ENCODE measurements around the gene CCDC169.

CCDC169 gene

DNA sequence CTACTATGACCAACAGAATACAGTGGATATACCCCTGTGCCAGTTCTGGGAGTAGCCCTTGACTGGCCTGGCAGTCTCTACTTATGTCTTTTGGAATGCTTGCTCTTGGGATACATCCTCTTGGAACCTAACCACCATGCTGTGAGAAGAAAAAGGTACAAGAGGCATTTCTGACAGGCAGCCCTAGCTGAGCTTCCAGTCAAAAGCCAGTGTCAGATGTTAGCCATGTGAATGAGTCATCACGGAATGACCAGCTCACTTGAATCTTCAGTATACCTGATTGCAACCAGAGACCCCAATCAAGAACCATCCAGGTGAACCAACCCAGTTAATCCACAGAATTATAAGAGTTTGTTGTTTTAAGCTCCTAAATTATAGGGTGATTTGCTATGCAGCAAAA, 4.1 kb downstream of the CCDC169 start:
- Mint-ChIP-seq H3K9me3 (peaks cover 6% of the 10 kb centered on the region), H3K36me3 (no peaks in the 10 kb centered on the region), H3K27ac (no peak overlapping the region), H3K4me3 (no peak overlapping the region), H3K27me3 (peaks cover 24% of the 10 kb centered on the region), H3K4me1 (peaks cover 17% of the 10 kb centered on the region)
- no peak for DNase-seq
- CTCF ChIA-PET, result interaction anchor here (3.1 kb wide), 1 partner anchor 10 kb away, joined by 14 read pairs; no protein-coding TSS in a partner anchor

DNA sequence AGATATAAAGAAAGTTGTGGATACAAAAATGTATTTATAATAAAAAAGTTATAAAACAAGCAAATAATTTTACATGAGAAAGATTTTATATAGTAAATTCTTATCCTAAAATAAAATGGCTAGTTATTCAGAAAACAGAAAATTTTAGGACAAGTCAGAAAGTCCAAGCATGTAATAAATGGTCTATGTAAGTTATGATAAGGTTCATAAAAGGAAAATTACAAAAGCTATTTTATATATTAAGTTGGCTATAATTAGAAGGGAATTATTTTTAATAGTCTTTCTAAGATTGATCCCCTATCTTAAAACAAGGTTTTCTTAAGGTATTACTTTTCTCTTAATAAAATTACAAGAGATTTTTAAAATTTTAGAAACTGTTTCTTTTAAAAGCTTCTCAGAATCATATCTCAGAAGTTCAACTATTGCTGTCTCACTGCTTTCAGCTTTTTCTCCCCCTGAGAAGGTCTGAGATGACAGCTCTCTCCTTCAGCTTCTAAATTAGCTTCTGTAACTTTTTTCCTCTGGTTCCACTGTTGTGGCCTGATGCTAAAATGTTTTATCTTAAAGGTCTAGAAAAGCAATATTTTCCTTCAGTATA, 8.7 kb downstream of the CCDC169 start:
- H3K27ac Mint-ChIP-seq, result no peak overlapping the region

DNA sequence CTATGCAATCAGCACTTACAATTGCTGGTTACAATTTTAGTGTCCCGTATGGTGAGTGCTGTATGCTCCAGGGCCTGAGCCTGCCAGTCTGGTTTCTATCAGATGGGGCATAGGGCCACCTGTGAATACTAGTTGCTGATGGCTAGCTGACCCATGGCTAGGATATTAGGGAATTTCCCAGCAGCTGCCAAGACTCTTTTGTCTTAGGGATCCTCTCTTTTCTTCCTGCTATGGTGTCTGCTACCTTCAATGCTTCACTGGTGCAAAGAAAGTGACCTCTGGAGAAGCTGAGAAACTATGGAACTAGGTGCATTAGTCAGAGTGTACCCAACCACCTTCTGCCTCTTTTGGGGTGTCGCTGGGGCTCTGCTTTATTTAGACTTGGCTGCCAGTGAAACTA, 11.6 kb downstream of the CCDC169 start:
- H3K4me1 Mint-ChIP-seq, result no peaks in the 10 kb centered on the region
- H3K27me3 Mint-ChIP-seq, result peaks cover 18% of the 10 kb centered on the region
- no peak overlapping the region for H3K27ac Mint-ChIP-seq
- H3K9me3 Mint-ChIP-seq, result peaks cover 6% of the 10 kb centered on the region
- DNase-seq, result no peak
- CTCF ChIA-PET, result no interaction called here
- H3K4me3 Mint-ChIP-seq, result no peak overlapping the region
- no peaks in the 10 kb centered on the region for H3K36me3 Mint-ChIP-seq

More for the DNA sequence above, 8.7 kb downstream of the CCDC169 start:
- H3K36me3 Mint-ChIP-seq, result no peaks in the 10 kb centered on the region
- no peaks in the 10 kb centered on the region for H3K4me1 Mint-ChIP-seq
- peaks cover 22% of the 10 kb centered on the region for H3K27me3 Mint-ChIP-seq
- peaks cover 6% of the 10 kb centered on the region for H3K9me3 Mint-ChIP-seq
- no peak overlapping the region for H3K4me3 Mint-ChIP-seq
- CTCF ChIA-PET, result interaction anchor here (1.5 kb wide), 1 partner anchor 448 kb away, joined by 3 read pairs; no protein-coding TSS in a partner anchor
- no peak for DNase-seq

DNA sequence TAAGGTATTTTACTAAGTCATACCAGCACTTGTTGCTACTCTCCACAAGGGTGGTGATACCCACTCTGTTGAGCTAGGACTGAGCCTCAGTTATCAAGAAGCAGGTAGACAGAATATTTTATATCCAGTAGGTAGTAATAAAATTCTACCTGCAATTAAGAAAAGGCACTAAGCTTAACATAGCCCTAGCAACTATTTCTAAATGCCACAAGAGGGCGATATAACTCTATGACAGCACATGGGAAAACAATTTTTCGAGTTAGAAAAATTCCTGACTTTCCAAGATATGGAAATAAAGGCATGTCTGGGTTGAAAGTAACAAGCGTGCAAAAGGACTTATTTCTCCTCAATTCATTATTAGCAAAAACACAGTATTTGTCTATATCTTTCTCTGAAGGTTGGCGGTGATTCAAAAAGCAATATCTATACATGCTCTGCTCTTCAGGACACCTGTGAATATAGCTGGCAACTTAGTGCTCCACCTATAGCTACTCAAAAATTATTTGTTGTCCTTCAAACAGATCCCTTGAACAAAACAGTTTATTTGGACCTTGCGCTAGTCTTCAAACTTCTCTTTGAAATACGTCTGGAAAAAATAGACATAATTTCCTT, 14.7 kb downstream of the CCDC169 start:
- Mint-ChIP-seq H3K27me3 (peaks cover 18% of the 10 kb centered on the region), H3K9me3 (no peaks in the 10 kb centered on the region), H3K36me3 (no peaks in the 10 kb centered on the region), H3K4me3 (no peak overlapping the region), H3K27ac (no peak overlapping the region), H3K4me1 (no peaks in the 10 kb centered on the region)
- DNase-seq, result no peak
- CTCF ChIA-PET, result interaction anchor here (0.6 to 3.7 kb wide), 22 partner anchors 8 to 698 kb away, joined by 3 to 20 read pairs (median 3); partner anchors contain the start of gene CCDC169

DNA sequence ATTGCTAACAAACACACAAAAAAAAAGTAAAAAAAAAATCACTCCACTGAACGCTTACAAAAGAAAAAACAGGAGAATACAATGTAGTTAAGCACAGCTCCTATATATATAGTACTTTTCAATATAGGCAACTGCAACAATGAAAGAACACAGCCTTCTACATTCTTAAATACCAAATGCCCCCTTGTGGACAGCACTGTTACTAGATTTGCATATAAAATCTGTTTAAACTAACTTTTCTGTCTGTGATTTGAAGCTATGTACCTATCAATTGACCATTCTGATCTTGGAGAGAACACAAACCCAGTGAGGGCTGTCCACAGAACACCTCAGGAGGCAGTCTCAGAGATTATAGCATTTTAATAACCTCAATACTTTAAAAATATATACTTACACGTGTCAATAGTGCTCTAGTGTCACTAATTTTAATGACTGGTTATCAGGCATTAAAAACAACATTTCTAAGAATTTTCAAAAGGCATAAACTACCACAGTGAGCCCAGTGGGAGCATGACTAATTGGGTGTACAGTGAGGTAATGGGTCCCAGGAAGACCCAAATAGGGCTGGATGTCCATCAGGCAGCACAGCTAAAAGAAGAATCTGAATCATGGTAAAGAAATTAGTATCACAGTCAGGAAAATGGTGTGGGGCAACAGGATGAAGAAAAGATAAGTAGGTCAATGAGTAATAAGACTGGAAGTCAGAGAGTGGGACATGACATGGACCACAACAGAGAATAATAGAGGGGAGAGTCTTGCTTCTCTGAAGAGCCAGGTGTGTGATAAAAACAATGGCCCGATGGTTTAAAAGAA, 22.2 kb downstream of the CCDC169 start:
- CTCF ChIA-PET, result interaction anchor here (1.2 to 4.9 kb wide), 3 partner anchors 11 to 298 kb away, joined by 3 to 48 read pairs (median 4); no protein-coding TSS in a partner anchor
- H3K36me3 Mint-ChIP-seq, result no peaks in the 10 kb centered on the region
- no peak overlapping the region for H3K27ac Mint-ChIP-seq
- H3K9me3 Mint-ChIP-seq, result no peaks in the 10 kb centered on the region
- H3K4me3 Mint-ChIP-seq, result no peak overlapping the region
- H3K27me3 Mint-ChIP-seq, result no peaks in the 10 kb centered on the region
- no peak for DNase-seq
- H3K4me1 Mint-ChIP-seq, result no peaks in the 10 kb centered on the region

DNA sequence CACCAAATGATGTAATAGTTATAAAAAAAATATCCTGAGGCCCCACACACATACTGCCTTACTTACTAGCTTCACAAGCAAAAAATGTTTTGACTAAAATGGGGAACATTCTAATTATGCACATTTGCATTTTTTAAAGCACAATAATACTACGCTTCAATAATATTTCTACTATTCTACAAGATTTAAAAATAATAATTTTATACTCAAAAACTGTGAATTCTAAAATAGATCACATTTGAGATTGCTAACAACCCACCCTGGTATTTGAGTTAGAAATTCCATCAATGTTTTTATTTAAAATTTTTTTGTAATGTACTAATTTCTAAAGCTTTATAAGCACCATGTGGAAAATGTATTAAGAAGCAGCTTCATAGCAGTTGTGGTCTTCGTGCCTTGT, 24.2 kb downstream of the CCDC169 start:
- Mint-ChIP-seq H3K27ac (no peak overlapping the region), H3K4me1 (no peaks in the 10 kb centered on the region), H3K27me3 (peaks cover 6% of the 10 kb centered on the region), H3K9me3 (no peaks in the 10 kb centered on the region), H3K4me3 (no peak overlapping the region), H3K36me3 (no peaks in the 10 kb centered on the region)
- DNase-seq, result no peak
- CTCF ChIA-PET, result interaction anchor here (1.0 to 4.9 kb wide), 2 partner anchors 9 to 296 kb away, joined by 3 to 48 read pairs; no protein-coding TSS in a partner anchor

DNA sequence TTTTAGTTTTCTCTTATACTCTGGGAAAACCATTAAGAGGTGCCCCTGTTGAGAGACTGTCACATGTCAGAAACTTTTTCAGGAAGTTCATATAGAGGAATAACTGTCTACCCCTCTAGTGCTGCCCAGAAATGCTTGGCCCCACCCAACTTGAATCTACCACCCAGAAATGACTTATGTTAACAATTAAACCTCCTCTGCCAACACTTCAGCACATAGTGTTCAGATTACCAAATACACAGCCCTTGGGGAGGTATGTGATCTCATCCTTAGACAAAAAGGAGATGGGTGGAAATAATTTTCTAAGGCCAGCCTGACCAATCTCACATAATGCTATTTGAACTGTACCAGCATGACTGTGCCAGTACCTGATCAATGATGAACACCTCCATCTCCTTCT, 35.6 kb downstream of the CCDC169 start:
- CTCF ChIA-PET, result no interaction called here
- Mint-ChIP-seq H3K4me1 (no peaks in the 10 kb centered on the region), H3K9me3 (no peaks in the 10 kb centered on the region), H3K4me3 (no peak overlapping the region), H3K36me3 (no peaks in the 10 kb centered on the region), H3K27me3 (no peaks in the 10 kb centered on the region), H3K27ac (no peak overlapping the region)
- DNase-seq, result no peak

DNA sequence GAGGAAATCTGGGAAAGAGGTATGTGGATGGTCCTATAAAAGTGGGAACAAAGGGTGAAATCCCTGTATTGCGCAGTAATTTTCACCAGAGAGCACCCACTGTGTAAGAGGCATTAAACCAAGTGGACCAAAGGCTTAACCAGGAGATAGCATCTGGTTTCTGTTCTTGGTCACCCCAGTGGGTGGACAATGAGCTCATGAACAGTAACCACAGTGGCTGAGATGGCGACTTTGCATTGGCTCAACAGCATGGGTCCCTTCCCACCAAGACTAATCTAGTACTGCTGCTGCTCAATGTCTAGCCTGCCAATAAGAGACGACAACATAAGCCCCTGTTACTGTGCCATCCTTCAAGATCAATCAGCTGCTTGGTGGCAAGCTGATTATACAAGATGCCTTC, 36.6 kb downstream of the CCDC169 start:
- no peaks in the 10 kb centered on the region for H3K9me3 Mint-ChIP-seq
- no peak overlapping the region for H3K4me3 Mint-ChIP-seq
- H3K36me3 Mint-ChIP-seq, result no peaks in the 10 kb centered on the region
- CTCF ChIA-PET, result no interaction called here
- no peaks in the 10 kb centered on the region for H3K27me3 Mint-ChIP-seq
- no peak overlapping the region for H3K27ac Mint-ChIP-seq
- DNase-seq, result no peak
- H3K4me1 Mint-ChIP-seq, result no peaks in the 10 kb centered on the region

DNA sequence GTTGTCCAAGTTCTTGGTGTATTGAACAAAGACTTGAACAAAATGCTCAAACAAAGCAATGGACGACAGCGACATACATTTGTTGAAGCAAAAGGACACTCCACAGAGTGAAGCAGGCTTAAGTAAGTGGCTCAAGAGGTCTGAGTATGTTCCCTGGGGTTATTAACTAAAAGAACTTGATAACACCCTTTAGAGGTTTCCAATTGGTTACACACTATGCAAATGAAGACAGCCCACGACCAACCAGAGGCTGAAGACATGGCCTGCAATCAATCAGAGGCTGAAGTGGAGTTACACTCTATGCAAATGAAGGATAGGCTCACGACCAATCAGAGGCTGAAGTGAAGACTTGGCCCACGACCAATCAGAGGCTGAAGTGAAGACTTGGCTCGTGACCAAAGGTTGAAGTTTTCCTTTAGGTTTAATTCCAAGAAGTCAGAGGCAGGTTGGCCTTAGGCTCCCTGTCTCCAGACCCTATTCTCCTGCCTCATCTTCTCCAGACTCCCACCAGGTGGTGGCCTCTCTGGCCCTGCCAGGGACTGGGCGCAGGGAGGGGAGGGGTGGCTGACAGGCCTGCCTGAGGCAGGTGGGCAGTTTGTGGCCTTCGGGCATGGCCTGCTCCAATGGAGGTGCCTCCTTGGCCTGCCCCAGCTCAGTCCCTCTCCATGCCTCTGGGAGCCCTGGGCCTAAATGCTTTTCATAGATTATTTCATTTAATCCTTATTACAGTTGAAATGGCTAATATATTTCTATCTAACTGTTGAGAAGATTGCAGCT, 38.1 kb downstream of the CCDC169 start:
- CTCF ChIA-PET, result no interaction called here
- no peak for DNase-seq
- Mint-ChIP-seq H3K36me3 (no peaks in the 10 kb centered on the region), H3K4me3 (no peak overlapping the region), H3K27ac (no peak overlapping the region), H3K4me1 (no peaks in the 10 kb centered on the region), H3K27me3 (no peaks in the 10 kb centered on the region), H3K9me3 (no peaks in the 10 kb centered on the region)

DNA sequence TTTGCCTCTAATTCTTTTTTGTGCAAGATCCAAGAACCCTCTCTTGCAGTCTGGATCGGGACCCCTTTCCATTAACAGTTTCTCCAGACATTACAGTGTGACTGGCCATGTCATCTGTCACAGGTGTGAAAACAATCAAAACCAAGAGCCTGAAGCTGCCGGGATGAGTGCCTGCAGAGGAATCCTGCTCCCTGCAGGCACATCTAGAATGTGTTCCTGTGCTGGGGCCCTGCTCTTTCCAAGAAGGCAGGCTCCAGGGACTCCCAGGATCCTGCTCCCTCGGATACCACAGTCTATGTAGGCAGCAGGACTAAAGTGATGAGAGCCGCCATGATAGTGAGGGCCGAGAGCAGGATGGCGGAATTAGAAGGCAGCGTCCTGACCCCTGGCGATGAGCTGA, 38.8 kb downstream of the CCDC169 start:
- no peak for DNase-seq
- Mint-ChIP-seq H3K4me1 (no peaks in the 10 kb centered on the region), H3K9me3 (no peaks in the 10 kb centered on the region), H3K4me3 (no peak overlapping the region), H3K27me3 (no peaks in the 10 kb centered on the region), H3K27ac (no peak overlapping the region), H3K36me3 (no peaks in the 10 kb centered on the region)
- CTCF ChIA-PET, result no interaction called here

DNA sequence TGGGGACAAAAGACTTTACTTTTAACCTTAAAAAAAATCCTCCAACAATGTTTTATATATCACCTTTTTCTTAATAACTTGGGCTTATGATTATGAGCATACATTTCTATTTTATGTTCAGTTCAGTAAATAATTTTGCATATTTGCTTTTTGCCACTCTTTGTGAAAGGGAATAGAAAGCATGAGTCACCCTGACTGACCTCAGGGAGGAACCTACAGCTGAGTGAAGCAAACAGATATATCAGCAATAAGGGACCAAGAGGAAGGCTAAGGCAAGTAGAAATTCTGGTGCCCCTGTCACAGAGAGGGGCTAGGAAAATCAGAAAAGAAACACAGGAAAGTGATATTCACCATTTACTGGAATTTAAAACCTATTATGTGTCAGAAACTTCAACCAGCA, 46.1 kb downstream of the CCDC169 start:
- Mint-ChIP-seq H3K27me3 (no peaks in the 10 kb centered on the region), H3K9me3 (no peaks in the 10 kb centered on the region), H3K36me3 (no peaks in the 10 kb centered on the region), H3K4me3 (no peak overlapping the region), H3K27ac (no peak overlapping the region), H3K4me1 (no peaks in the 10 kb centered on the region)
- CTCF ChIA-PET, result interaction anchor here (1.3 kb wide), 1 partner anchor 26 kb away, joined by 4 read pairs; no protein-coding TSS in a partner anchor
- no peak for DNase-seq

DNA sequence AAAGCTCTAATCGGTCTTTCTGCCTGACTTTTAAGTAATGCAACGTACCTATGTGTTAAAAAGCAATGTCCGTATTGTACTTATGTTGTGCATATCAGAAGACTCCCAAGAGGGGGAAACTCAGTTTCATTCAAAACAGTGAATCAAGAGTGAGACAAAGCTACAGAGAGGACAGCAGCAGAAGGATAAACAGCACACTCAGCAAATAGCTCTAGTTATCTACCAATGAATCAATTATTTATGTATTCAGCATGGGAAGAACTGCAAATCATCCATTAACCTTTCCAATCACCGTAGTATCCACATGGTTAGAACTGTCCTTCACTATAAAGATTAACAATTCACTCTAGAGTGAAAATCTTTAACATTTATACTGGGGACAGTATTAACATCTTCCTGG, 46.6 kb downstream of the CCDC169 start:
- no peaks in the 10 kb centered on the region for H3K27me3 Mint-ChIP-seq
- no peak overlapping the region for H3K4me3 Mint-ChIP-seq
- no peak for DNase-seq
- H3K27ac Mint-ChIP-seq, result no peak overlapping the region
- H3K4me1 Mint-ChIP-seq, result no peaks in the 10 kb centered on the region
- no peaks in the 10 kb centered on the region for H3K36me3 Mint-ChIP-seq
- CTCF ChIA-PET, result interaction anchor here (1.3 kb wide), 1 partner anchor 26 kb away, joined by 4 read pairs; no protein-coding TSS in a partner anchor
- H3K9me3 Mint-ChIP-seq, result no peaks in the 10 kb centered on the region

DNA sequence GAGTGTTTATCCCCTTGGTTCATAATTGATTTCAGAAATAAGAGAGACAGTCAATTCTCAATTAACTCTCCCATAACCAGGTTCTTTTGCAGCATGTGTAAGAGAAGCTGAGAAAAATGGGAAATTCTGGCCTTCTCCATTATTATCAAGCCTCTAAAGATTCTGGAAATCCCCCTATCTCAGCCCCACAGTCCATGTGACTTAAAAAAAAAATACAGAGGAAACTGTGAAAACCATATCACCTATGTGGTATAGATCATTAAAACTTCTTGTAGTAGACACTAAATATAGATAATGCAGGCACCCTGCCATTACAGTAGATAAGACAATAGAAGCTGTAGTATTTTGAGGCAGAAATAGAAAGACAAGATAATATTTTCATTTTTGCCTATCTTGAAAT, 48.9 kb downstream of the CCDC169 start:
- no peak for DNase-seq
- Mint-ChIP-seq H3K27me3 (no peaks in the 10 kb centered on the region), H3K4me1 (no peaks in the 10 kb centered on the region), H3K27ac (no peak overlapping the region), H3K9me3 (no peaks in the 10 kb centered on the region), H3K4me3 (no peak overlapping the region), H3K36me3 (no peaks in the 10 kb centered on the region)
- CTCF ChIA-PET, result no interaction called here

DNA sequence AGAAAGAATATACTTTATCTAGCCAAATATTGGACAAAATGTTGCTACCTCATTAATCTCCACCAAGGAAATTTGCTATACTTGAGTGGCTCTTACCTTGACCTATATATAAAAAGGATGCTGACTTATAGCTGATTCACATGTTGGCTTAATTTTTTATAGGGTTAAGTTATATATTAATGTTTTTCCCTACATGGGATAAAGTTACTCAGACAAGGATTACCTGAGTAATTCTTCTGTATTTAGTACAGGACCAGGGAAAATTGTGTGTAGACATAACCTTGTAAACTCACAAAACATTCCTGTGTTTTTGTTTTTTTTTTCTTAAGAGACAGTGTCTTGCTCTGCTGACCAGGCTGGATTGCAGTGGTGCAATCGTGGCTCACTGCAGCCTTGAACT, 52.6 kb downstream of the CCDC169 start:
- CTCF ChIA-PET, result no interaction called here
- no peak overlapping the region for H3K27ac Mint-ChIP-seq
- no peaks in the 10 kb centered on the region for H3K36me3 Mint-ChIP-seq
- no peak for DNase-seq
- H3K4me1 Mint-ChIP-seq, result no peaks in the 10 kb centered on the region
- no peaks in the 10 kb centered on the region for H3K27me3 Mint-ChIP-seq
- no peak overlapping the region for H3K4me3 Mint-ChIP-seq
- H3K9me3 Mint-ChIP-seq, result no peaks in the 10 kb centered on the region

Data from activated naive CD4-positive, alpha-beta T cell treated with anti-CD3 and anti-CD28 coated beads, Interleukin-2, amount 10 ng/mL, durations not matched to agents 7 days and 5 days (primary cell).